ENCODE measurements around the gene SH3BGRL2. TPM values are rescaled to one million over a fixed set of nuclear protein-coding genes. Genes with fewer than 3 reads are reported as not detected.

The SH3BGRL2 gene
- total and polyA plus RNA-seq, 2 experiments from 2014 or later, result 8.4 to 24.5 TPM

DNA sequence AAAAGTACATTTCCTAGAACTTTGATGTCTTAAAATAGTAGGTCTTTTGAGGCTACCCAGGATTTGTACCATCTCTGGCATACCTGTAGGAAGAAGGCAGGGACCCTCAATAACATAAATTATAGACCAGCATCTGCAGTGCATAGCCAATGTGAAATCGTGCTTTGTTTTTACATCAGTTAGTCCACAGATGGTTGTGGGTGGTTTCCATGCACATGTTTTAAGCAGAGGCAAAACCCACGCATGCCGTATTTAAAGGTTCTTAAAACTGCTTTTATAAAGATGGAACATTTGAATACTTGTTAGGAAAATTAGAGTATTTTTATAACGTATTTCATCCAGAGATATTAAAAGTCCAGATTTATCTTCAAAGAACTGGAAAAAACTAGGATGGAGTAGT is 66.3 kb downstream of the SH3BGRL2 start (continued):
- TF ChIP-seq, protein P1, sequence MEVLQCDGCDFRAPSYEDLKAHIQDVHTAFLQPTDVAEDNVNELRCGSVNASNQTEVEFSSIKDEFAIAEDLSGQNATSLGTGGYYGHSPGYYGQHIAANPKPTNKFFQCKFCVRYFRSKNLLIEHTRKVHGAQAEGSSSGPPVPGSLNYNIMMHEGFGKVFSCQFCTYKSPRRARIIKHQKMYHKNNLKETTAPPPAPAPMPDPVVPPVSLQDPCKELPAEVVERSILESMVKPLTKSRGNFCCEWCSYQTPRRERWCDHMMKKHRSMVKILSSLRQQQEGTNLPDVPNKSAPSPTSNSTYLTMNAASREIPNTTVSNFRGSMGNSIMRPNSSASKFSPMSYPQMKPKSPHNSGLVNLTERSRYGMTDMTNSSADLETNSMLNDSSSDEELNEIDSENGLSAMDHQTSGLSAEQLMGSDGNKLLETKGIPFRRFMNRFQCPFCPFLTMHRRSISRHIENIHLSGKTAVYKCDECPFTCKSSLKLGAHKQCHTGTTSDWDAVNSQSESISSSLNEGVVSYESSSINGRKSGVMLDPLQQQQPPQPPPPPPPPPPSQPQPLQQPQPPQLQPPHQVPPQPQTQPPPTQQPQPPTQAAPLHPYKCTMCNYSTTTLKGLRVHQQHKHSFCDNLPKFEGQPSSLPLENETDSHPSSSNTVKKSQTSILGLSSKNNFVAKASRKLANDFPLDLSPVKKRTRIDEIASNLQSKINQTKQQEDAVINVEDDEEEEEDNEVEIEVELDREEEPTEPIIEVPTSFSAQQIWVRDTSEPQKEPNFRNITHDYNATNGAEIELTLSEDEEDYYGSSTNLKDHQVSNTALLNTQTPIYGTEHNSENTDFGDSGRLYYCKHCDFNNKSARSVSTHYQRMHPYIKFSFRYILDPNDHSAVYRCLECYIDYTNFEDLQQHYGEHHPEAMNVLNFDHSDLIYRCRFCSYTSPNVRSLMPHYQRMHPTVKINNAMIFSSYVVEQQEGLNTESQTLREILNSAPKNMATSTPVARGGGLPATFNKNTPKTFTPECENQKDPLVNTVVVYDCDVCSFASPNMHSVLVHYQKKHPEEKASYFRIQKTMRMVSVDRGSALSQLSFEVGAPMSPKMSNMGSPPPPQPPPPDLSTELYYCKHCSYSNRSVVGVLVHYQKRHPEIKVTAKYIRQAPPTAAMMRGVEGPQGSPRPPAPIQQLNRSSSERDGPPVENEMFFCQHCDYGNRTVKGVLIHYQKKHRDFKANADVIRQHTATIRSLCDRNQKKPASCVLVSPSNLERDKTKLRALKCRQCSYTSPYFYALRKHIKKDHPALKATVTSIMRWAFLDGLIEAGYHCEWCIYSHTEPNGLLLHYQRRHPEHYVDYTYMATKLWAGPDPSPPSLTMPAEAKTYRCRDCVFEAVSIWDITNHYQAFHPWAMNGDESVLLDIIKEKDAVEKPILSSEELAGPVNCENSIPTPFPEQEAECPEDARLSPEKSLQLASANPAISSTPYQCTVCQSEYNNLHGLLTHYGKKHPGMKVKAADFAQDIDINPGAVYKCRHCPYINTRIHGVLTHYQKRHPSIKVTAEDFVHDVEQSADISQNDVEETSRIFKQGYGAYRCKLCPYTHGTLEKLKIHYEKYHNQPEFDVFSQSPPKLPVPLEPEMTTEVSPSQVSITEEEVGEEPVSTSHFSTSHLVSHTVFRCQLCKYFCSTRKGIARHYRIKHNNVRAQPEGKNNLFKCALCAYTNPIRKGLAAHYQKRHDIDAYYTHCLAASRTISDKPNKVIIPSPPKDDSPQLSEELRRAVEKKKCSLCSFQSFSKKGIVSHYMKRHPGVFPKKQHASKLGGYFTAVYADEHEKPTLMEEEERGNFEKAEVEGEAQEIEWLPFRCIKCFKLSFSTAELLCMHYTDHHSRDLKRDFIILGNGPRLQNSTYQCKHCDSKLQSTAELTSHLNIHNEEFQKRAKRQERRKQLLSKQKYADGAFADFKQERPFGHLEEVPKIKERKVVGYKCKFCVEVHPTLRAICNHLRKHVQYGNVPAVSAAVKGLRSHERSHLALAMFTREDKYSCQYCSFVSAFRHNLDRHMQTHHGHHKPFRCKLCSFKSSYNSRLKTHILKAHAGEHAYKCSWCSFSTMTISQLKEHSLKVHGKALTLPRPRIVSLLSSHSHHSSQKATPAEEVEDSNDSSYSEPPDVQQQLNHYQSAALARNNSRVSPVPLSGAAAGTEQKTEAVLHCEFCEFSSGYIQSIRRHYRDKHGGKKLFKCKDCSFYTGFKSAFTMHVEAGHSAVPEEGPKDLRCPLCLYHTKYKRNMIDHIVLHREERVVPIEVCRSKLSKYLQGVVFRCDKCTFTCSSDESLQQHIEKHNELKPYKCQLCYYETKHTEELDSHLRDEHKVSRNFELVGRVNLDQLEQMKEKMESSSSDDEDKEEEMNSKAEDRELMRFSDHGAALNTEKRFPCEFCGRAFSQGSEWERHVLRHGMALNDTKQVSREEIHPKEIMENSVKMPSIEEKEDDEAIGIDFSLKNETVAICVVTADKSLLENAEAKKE (CRISPR knock-in tag; IDR thresholded peaks at IDR 0.05), result no peak
- TF ChIP-seq CREB1 (CRISPR knock-in tag; IDR thresholded peaks at IDR 0.05; ENCODE audit: low read depth), result no peak

DNA sequence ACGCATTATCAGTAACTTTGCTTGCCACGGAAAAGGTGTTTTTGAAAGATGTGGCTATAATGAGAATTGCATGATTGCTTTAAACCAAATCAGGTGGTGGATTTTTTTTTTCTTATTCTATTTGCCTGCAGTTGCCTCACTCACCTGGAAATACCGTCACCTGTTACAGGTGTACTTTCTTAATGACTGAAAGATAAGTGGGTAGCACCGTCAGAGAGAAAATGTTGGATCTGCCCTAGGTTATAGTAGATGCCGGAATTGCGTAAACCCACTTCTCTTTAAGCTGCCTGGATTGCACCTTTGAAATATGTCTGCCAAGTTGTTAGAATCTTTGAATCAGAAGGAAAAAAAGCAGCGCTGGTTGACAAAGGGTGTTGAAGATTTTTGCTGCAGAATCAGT is 68.5 kb downstream of the SH3BGRL2 start:
- DNase-seq (ENCODE audit: low spot score) (no peak), ATAC-seq (no peak)
- Histone ChIP-seq H3K27ac (ENCODE audit: low read depth) (no peak overlapping the region), H3K4me1 (ENCODE audit: insufficient read depth) (peaks cover 11% of the 10 kb centered on the region), H3K27me3 (ENCODE audit: insufficient read depth) (no peaks in the 10 kb centered on the region), H2AFZ (no peak overlapping the region), H4K20me1 (replicated peaks; ENCODE audit: insufficient read depth) (no peaks in the 10 kb centered on the region), H3K4me2 (no peak overlapping the region), H3F3A (replicated peaks; ENCODE audit: low read depth) (no peaks in the 10 kb centered on the region), H3K79me2 (replicated peaks; ENCODE audit: insufficient read depth) (no peaks in the 10 kb centered on the region), H3K36me3 (ENCODE audit: insufficient read depth) (no peaks in the 10 kb centered on the region), H3K9me2 (ENCODE audit: insufficient read depth) (no peaks in the 10 kb centered on the region), H3K4me3 (no peak overlapping the region)
- Mint-ChIP-seq H3K36me3 (ENCODE audit: low read depth) (no peaks in the 10 kb centered on the region), H3K9me3 (no peaks in the 10 kb centered on the region), H3K4me3 (no peak overlapping the region), H3K27ac (no peak overlapping the region), H3K27me3 (ENCODE audit: insufficient read depth, low read depth, poor library complexity) (no peaks in the 10 kb centered on the region), H3K4me1 (peaks cover 19% of the 10 kb centered on the region; the same call in 2 of the 3 replicates)
- no peak for TF ChIP-seq EZH2 (IDR thresholded peaks at IDR 0.05; ENCODE audit: low read depth, unreplicated experiment)
- TF ChIP-seq ZNF331 (CRISPR knock-in tag; IDR thresholded peaks at IDR 0.05; ENCODE audit: low read depth), result no peak
- no peak for TF ChIP-seq ZNF114 (CRISPR knock-in tag; IDR thresholded peaks at IDR 0.05)
- no peak for TF ChIP-seq STAT1 (IDR thresholded peaks at IDR 0.05; ENCODE audit: unreplicated experiment)
- TF ChIP-seq POLR2AphosphoS5 (IDR thresholded peaks at IDR 0.05; ENCODE audit: low read depth), result no peak
- TF ChIP-seq, protein P1 (CRISPR knock-in tag; IDR thresholded peaks at IDR 0.05), result no peak
